Pancreas (tissue), 10 donors: ENCODE measurements around the gene AFF3. TPM values are rescaled to one million over a fixed set of nuclear protein-coding genes. Genes with fewer than 3 reads are reported as not detected.

Experiments
- ATAC-seq, 4 donors: fragments of 200-7000 bp; cut with Tn5 transposase; one replicate each; pipeline versions ENCODE4 v1.8.0 to v1.9.1; 2020; ENCODE audit warnings: mild to moderate bottlenecking in 4 of 4, moderate library complexity in 4 of 4
- DNase-seq, 6 donors: peaks; one replicate each; pipeline ENCODE4 v3.0.0-alpha.2; 2020
- FAIRE-seq: peaks from 2 replicates; lab custom pipeline; 2012; peaks lifted over from hg19 to GRCh38; lab: Jason Lieb, UNC
- H3K27ac ChIP-seq, 4 donors: fragments of 200-600 bp; sonication (generic); 1 replicate in 3 of 4; 2 replicates in 1 of 4; pipeline versions ENCODE4 v1.5.0 to v1.8.0; 2020
- H3K27me3 ChIP-seq, 4 donors: fragments of 200-600 bp; one replicate each; pipeline ENCODE4 v1.8.0; 2021
- H3K36me3 ChIP-seq, 3 donors: fragments of 200-600 bp; sonication (generic) in 1 of 3; one replicate each; pipeline versions ENCODE4 v1.5.0 to v1.8.0; 2020 to 2021
- H3K4me1 ChIP-seq, 3 donors: fragments of 200-600 bp; one replicate each; pipeline ENCODE4 v1.8.0; 2021
- H3K4me3 ChIP-seq, 4 donors: fragments of 200-600 bp; sonication (generic) in 2 of 4; one replicate each; pipeline versions ENCODE4 v1.5.0 to v1.8.0; 2020 to 2021
- H3K9me3 ChIP-seq, 4 donors: fragments of 200-600 bp; one replicate each; pipeline ENCODE4 v1.8.0; 2021
- WGBS, 2 donors: extraction: QIAGEN DNeasy Blood & Tissue Kit; methylation state at CpG; one replicate each; pipeline ENCODE4 v1.1.7; 2013; 5-methylcytosine and 5-hydroxymethylcytosine counted together
- intact Hi-C, 3 donors: fragments of 100-400 bp; cut with DNase I; formaldehyde crosslinking; loops; one replicate each; pipeline versions ENCODE4 v1.11.1 to v1.14.2; 2022
- polyA plus RNA-seq, 2 donors: library from polyadenylated mRNA; stranded (reverse); fragments of 200-250 nt; gene quantifications; one replicate each; pipeline ENCODE4 v1.2.3, GENCODE V29; 2013
- total RNA-seq, 6 donors: library from RNA; stranded (reverse); fragmentation: NEBNext Ultra II Directional in 4 of 6; extraction: Animal tissue kit (Norgen Biotek cat#: 25700) in 4 of 6; gene quantifications; one replicate each; pipeline versions ENCODE4 v1.2.1 to v1.2.4, GENCODE V29; 2021 to 2023
- TF ChIP-seq, protein P1 (sequence below), 4 donors: fragments of 200-600 bp; sonication (generic) in 3 of 4; IDR thresholded peaks; one replicate each; pipeline versions ENCODE4 v1.5.0 to v1.8.0; 2021; ENCODE audit warnings: antibody characterized with exemption in 4 of 4
- donor health status: healthy with polysubstance abuse.
- donor health status: DM: no; HTN: no; CAD: no; lungs with moderate emphysema.
- donor health status: DM: no; HTN: no; CAD: no.
- donor health status: control.
- donor health status: control.
- donor health status: Bipolar disorder and iron deficiency.
- donor health status: DM: yes; HTN: yes; CAD: no.
- donor health status: DM: no; HTN: no; CAD: no.
- donor health status: DM: no; HTN: no; CAD: no.
- donor health status: DM: yes; HTN: yes; CAD: no.

The AFF3 gene
- total and polyA plus RNA-seq, 8 donors = 0.19 to 1.1 (median 0.54) TPM

DNA sequence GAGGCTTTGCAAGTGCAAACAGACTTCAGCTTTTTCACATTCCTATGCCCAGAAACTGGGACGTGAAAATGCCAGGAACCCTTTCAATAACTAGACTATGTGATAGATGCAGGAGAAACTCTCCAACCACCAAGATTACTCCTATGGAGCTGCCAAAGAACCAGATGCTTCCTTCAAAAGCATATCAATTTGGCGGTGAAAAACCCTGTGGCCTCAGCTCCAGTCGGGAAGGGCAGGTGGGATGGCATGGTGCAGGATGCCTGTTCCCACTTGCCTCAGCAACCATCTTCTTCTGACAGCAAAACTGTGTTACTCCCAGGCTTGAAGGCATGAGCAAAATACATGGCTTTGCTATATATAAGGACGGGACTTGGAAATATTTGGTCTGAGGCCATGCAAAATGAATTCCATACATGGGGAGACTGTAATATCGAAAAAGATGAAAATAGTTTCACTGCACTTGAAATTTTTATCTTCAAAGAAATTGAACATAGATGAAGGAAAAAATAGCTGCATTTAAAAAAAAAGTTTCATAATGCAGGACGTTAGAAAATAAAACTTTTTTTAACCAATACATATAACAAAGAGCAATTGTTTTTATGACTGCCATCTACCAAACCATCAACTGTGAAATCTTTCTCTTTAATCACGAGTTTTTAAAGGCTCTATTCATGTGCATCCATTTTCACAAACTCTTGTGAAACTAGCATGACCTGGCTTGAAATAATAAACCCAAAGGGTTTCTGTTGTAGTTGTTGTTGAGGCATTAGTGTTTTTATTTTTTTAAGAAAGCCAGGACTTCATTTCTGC, 99.1 kb downstream of the AFF3 start:
- Histone ChIP-seq H3K4me3 (no peak overlapping the region), H3K27ac (no peak overlapping the region), H3K36me3 (no peaks in the 10 kb centered on the region), H3K4me1 (no peaks in the 10 kb centered on the region), H3K27me3 (peaks cover 0 to 3% (median 0%) of the 10 kb centered on the region in 4 donors), H3K9me3 (no peaks in the 10 kb centered on the region)
- TF ChIP-seq, protein P1, sequence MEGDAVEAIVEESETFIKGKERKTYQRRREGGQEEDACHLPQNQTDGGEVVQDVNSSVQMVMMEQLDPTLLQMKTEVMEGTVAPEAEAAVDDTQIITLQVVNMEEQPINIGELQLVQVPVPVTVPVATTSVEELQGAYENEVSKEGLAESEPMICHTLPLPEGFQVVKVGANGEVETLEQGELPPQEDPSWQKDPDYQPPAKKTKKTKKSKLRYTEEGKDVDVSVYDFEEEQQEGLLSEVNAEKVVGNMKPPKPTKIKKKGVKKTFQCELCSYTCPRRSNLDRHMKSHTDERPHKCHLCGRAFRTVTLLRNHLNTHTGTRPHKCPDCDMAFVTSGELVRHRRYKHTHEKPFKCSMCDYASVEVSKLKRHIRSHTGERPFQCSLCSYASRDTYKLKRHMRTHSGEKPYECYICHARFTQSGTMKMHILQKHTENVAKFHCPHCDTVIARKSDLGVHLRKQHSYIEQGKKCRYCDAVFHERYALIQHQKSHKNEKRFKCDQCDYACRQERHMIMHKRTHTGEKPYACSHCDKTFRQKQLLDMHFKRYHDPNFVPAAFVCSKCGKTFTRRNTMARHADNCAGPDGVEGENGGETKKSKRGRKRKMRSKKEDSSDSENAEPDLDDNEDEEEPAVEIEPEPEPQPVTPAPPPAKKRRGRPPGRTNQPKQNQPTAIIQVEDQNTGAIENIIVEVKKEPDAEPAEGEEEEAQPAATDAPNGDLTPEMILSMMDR (IDR thresholded peaks at IDR 0.05) = no peak
- ATAC-seq (no peak), DNase-seq (no peak), FAIRE-seq (no peak)
- intact Hi-C loops = no loop called here
- 68 to 79% methylated on average over 7 of the region's 7 CpGs for WGBS, 2 donors

DNA sequence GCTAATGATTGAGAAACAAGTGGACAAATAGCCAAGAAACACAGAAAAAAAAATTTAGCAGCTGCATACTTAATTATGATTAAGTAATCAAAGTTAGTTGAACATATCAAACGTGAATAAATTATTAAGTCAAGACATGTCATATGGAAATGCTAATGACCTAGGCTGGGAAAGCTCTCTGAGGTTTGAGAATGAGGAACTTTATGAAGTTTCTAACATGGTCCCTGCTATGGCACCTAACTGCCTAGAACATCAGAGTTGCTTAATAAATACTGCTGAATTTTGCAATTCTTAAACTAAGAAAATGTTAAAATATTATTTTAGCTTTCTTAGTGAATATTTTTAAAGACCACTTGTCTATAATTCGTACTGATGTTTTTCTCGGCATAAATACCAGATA, 99.8 kb downstream of the AFF3 start:
- H3K4me3 ChIP-seq = no peak overlapping the region
- peaks cover 0 to 3% (median 0%) of the 10 kb centered on the region in 4 donors for H3K27me3 ChIP-seq
- FAIRE-seq = no peak
- intact Hi-C loops = no loop called here
- TF ChIP-seq, protein P1 (IDR thresholded peaks at IDR 0.05) = no peak
- DNase-seq = no peak
- H3K27ac ChIP-seq = no peak overlapping the region
- no peaks in the 10 kb centered on the region for H3K36me3 ChIP-seq
- H3K4me1 ChIP-seq = no peaks in the 10 kb centered on the region
- H3K9me3 ChIP-seq = no peaks in the 10 kb centered on the region
- no peak for ATAC-seq
- WGBS, 2 donors = 74 to 77% methylated on average over 3 of the region's 3 CpGs

DNA sequence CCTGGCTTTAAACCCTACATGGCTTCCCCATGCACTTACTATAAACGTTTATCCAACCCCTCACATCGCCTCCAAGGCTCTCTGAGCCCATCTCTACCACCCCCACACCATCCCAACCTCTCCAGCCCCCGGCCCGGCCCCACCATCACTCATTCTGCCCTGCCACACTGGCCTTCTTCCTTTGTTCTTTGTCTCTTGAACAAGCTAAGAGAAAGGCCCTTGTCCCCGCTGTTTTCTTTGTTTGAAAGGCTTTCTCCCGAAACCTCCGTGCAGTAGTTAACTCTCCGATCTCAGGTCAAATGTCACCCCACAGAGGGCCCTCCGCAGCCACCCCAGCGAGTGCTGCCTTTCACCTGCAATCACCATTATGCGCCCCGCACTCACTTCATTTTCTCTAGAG, 100.4 kb downstream of the AFF3 start:
- Histone ChIP-seq H3K9me3 (no peaks in the 10 kb centered on the region), H3K27ac (no peak overlapping the region), H3K36me3 (no peaks in the 10 kb centered on the region), H3K27me3 (peaks cover 0 to 3% (median 0%) of the 10 kb centered on the region in 4 donors), H3K4me1 (no peaks in the 10 kb centered on the region), H3K4me3 (no peak overlapping the region)
- DNase-seq (no peak), FAIRE-seq (no peak), ATAC-seq (no peak)
- TF ChIP-seq, protein P1 (IDR thresholded peaks at IDR 0.05) = no peak
- WGBS, 2 donors = 71 to 76% methylated on average over 12 of the region's 12 CpGs
- intact Hi-C loops = no loop called here

DNA sequence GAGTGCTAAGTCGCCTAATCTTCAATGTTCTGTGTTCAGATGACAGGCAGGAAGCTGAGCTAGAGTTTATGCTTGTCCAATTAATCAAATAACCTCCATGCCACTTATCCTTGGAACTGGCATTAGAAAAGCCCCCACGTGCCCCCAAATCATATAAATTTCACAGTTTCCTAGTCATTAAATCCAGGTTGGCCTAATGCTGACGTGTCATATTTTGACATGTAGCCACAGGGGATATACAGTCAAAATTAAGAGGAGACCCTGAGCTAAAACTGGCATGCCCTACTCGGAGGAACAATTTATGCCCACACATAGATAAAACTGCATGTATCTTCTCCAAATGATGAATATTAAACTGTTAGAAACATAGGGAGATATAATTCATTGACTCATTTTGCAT, 101.0 kb downstream of the AFF3 start:
- FAIRE-seq (no peak), DNase-seq (no peak), ATAC-seq (no peak)
- TF ChIP-seq, protein P1 (IDR thresholded peaks at IDR 0.05) = no peak
- peaks cover 0 to 3% (median 0%) of the 10 kb centered on the region in 4 donors for H3K27me3 ChIP-seq
- intact Hi-C loops = no loop called here
- H3K4me3 ChIP-seq = no peak overlapping the region
- no peak overlapping the region for H3K27ac ChIP-seq
- H3K36me3 ChIP-seq = no peaks in the 10 kb centered on the region
- WGBS, 2 donors = 76 to 89% methylated on average over 4 of the region's 4 CpGs
- H3K4me1 ChIP-seq = no peaks in the 10 kb centered on the region
- H3K9me3 ChIP-seq = no peaks in the 10 kb centered on the region

DNA sequence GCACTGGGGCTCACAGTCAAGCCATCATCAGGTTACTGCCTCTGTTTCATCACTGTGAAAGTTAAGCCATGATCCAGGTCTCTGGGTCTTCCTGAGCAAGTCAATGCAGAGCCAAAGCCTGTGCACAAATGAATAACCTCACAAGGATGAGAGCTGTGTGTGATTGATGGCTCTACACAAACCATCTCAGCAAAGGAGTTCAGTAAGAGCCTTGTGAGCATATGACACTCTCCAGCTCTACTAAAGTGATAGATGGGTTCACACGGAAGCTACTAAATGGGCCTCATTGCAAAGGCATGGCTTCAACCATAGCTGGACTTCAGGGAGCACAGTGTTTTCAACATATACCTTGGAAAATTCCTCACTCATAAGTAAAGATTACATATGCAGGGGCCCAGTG, 101.5 kb downstream of the AFF3 start:
- H3K36me3 ChIP-seq = no peaks in the 10 kb centered on the region
- no peak for FAIRE-seq
- H3K27me3 ChIP-seq = peaks cover 0 to 3% (median 0%) of the 10 kb centered on the region in 4 donors
- TF ChIP-seq, protein P1 (IDR thresholded peaks at IDR 0.05) = no peak
- DNase-seq = no peak
- no peaks in the 10 kb centered on the region for H3K4me1 ChIP-seq
- H3K9me3 ChIP-seq = no peaks in the 10 kb centered on the region
- intact Hi-C loops = no loop called here
- H3K4me3 ChIP-seq = no peak overlapping the region
- 86 to 92% methylated on average over 1 of the region's 1 CpG for WGBS, 2 donors
- no peak overlapping the region for H3K27ac ChIP-seq
- ATAC-seq = no peak
